Superior temporal gyrus (tissue), 1 donor: ENCODE measurements around the gene ALKBH7.
"Not testable (repeated sequence)": the region's sequence is repeated elsewhere in the genome, so short reads cannot be mapped to it uniquely, and the experiment has no call there.

Experiments used
- DNase-seq: peaks from one replicate; pipeline ENCODE4 v3.0.0-alpha.2; 2016; ENCODE audit errors: extremely low spot score

The ALKBH7 gene

GRCh38 chr19:6400062-6400944, 27.7 kb downstream of the ALKBH7 start:
- not testable (repeated sequence) for DNase-seq

GRCh38 chr19:6402058-6402457, 29.5 kb downstream of the ALKBH7 start:
- no peak for DNase-seq

DNA sequence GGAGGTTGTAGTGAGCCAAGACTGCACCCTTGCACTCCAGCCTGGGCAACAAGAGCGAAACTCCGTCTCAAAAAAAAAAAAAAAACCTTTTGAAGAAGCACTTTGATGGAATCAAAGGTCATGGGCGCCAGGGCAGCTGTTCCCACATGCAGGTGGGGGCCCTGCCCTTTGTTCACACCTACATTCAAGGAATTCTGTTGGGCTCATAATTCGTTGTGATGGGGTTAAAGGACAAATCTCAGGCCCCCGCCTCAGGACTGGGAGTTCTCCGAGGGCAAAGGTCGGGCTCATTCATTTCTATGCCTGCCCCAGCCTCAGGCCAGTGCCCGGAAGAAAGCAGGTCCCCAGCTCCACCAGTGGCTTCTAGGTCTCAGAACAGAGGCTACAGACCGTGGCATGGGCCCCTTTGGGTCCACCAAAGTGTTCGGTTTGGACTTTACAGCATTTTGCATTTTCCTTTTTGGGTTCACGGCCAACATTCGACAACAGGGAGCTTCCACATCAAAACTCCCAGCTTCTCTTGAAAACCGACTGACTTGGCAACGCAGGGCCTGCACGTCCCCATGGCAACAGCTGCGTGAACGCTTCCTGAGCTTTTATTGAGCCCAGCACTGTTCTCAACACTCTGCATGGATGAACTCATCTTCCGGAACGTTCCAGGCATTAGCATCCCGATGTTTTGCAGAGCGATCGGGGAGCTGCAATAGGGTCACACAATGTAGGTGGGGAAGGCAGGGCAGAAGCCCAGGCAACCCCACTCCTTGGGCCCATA, 30.4 kb downstream of the ALKBH7 start:
- DNase-seq, result peak; percentile 86

DNA sequence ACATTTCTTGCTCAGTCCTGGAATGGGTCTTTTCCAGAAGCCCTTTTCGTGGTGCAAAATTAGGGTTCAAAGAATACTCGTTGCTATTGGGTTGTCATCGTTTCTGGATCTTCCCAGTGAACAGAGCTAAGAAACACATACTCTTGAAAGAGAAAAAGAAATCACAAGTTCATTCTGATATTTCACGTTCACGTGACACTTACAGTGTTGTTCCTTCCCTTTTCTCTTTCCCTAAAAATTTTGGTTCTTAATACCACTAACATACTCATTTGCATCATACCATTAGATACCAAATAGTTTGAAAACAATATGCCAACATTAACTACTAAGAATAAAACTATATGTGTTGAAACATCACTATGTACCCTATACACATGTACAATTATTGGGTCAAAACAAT, 33.8 kb downstream of the ALKBH7 start:
- no peak for DNase-seq

DNA sequence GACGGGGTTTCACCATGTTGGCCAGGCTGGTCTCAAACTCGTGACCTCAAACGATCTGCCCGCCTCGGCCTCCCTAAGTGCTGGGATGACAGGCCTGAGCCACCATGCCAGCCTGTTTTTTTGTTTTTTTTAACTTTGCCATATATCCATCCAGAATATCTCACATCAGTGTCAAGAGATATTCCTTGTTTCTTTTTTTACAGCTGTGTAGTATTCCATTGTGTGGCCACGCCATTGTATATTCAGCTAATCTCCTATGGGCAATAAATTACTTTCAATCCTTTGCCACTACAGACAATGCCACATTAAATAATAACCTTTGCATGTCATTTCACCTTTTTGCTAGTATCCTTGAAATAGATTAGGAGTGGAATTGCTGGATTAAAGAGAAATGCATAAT, 36.8 kb downstream of the ALKBH7 start:
- DNase-seq, result no peak

GRCh38 chr19:6412061-6412446, 39.5 kb downstream of the ALKBH7 start:
- no peak for DNase-seq

- DNase-seq, result no peak
Observed at GRCh38 chr19:6412447-6413091, 40.0 kb downstream of the ALKBH7 start.

- no peak for DNase-seq
Observed at GRCh38 chr19:6413291-6413690, 40.7 kb downstream of the ALKBH7 start.

DNA sequence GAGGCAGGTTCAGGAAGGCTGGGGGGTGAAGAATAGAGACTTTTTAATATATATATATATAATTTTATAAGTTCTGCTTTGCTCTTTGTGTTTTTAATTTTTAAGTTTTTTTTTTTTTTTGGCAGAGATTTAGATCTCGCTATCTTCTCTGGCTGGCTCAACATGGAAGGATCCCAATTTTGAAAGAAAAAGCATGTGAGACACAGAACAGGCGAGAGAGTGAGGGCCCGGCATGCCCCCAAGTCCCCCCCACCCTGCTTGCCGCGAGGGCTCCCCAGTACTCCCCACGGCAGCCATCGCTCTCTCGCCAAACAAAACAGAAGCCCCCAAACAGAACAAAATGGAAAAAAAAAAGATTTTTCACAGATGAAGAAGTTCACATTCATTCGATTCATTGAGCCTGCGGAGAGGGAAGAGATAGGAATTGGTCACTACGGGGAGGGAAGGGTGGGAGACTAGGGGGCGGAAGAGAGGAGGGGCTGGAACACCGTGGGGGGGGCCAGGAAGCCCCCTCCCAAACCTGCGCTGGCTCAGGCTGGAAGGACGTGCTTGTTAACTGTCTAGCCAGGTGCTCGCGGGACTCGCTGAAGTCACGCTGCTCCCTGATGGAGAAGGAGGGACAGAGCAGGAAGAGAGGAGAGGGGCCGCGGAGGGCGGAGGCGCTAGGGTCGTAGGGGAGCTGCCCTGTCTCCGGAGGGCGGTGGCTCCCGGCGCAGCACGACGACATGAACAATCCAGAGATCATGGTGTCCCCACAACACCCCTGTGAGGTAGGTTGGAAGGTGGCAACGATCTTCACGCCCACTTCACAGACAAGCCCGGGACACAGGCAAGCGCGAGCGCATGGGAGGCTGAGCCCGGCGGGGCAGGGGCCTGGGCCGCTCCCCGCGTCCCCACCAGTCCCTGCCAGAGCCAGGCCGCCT, 41.4 kb downstream of the ALKBH7 start:
- no peak for DNase-seq

DNA sequence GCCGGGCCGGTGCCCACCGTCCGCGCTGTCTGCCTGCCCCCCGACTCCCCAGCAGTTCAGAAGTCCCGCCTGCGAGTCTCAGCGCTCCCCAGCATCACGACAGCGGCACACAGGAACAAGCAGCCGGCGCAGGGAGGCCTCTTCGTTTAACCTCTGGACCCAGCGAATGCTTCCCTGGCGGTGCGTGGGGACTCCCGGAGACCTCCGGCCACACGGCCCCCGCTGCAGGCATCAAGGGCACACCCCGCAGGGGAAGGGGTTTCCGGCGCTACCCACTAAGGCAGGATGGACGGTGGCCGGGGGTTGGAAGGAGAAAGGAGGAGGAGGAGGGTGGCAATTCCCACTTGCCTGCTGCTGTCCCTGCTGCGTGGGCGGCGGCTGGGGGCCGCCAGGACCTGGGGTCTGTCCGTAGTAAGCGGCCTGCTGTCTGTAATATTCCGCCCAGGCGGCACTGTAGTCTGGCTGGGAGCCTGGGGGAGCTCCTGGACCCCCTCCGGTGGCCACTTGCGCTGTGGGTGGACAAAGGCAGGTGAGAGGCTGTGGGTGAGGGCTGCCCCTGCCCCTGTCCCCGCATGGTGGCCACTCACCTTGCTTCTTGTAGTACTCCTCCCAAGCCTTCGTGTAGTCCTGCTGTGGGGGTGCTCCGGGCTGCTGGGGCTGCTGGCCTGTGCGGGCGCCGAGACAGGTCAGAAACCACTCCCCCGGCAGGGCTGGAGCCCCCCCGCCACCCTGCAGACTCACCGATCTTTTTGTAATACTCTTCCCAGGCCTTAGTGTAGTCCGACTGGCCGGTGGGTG, 42.4 kb downstream of the ALKBH7 start:
- no peak for DNase-seq

DNA sequence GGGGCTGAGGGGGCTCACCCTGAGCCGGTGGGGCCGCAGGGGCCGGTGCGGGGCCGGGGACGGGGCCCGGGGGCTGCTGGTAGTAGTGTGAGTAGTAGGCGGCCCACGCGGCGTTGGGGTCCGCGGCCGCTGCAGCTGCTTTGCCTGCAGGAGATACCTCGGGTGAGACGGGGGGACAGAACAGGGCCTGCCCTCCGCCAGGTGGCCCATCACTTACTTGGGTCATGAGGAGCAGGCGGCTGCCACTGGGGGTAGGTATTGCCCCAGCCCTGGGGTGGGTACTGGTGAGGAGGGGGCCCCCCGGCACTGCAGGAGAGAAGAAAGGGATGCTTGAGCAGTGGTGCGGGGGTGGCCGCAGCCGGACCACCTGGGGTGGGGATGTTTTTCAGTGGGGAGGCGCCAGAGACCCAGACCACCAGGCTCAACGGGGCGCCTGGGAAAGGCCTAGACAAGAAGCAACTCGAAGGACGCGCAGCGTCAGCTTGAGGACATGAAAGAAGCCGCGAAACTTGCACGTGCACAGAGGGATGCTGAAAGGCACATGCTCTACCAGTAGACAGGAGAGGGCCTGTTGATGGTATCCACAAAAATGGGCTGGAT, 43.1 kb downstream of the ALKBH7 start:
- no peak for DNase-seq

DNA sequence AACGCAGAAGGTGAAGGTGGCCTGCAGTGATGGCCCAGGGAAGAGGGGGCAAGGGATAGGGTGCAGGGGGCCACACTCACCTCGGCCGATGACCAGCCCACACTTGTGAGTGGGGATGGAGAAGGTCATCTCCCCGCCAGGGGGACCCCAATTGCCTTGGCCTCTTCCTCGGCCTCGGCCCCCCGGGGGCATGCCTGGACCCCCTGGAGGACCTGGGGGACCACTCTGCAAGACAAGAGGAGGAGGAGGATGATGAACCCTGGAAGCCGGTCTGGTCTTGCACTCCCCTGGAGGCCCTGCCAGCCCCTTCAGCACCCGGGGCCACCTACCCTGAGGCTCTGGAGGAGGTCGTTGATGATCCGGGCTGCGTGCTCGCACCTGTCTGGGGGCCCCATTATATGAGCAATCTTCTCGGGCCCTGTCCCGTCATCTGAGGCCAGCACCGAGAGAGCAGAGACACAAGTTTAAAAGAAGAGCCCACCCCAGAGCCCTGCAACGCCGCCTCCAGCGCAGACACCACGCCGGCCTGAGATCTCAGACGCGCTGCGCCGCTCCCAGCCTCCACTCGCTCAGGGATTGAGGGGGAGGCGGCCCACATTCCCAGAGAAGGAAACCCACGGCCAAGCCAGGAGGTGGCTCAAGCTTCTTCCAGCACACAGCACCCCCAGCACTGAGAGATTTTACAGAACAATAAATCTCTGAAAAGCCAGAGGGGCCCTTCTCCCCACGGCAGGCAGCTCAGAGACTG, 44.2 kb downstream of the ALKBH7 start:
- no peak for DNase-seq

- peak; percentile 58 for DNase-seq
Observed at GRCh38 chr19:6417713-6418561, 45.3 kb downstream of the ALKBH7 start.

DNA sequence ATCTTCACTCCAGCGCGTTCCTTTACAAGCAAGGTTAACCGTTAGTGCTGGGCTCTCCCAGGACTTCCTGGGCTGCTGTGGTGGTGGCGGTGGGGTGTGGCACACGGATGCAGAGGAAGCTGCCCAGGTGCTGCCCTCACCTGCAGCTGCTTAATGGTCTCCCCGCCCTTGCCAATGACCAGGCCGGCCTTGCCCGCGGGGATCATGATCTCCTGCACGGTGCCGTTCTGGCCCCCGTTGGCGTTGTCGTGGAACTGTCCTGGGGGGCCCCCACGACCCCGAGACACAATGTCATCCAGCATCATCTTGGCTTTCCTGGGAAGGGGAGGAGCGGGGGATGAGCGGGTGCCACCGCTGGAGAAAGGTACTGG, 46.0 kb downstream of the ALKBH7 start:
- no peak for DNase-seq

- no peak for DNase-seq
Observed at GRCh38 chr19:6421075-6422014, 48.8 kb downstream of the ALKBH7 start.

GRCh38 chr19:6423499-6424194, 51.1 kb downstream of the ALKBH7 start:
- DNase-seq, result no peak
